Subcutaneous abdominal adipose tissue (tissue), 5 donors: ENCODE data around the gene C12orf57.

Source experiments
- H3K27ac ChIP-seq: one replicate; pipeline ENCODE4 v1.7.0; 2013; ENCODE audit warnings: low read depth, mild to moderate bottlenecking, inconsistent platforms, low read length, moderate library complexity
- H3K27me3 ChIP-seq, 5 donors: one replicate each; pipeline ENCODE4 v1.7.0; 2013; ENCODE audit warnings: low read length in 5 of 5, inconsistent platforms in 1 of 5; ENCODE audit not compliant: control insufficient read depth in 5 of 5, insufficient read depth in 4 of 5
- H3K36me3 ChIP-seq, 5 donors: one replicate each; pipeline ENCODE4 v1.7.0; 2013; ENCODE audit warnings: low read length in 5 of 5; ENCODE audit not compliant: control insufficient read depth in 5 of 5, insufficient read depth in 5 of 5
- H3K4me1 ChIP-seq, 5 donors: one replicate each; pipeline ENCODE4 v1.7.0; 2013; ENCODE audit warnings: low read length in 5 of 5, mild to moderate bottlenecking in 3 of 5, moderate library complexity in 1 of 5; ENCODE audit not compliant: control insufficient read depth in 5 of 5, insufficient read depth in 5 of 5
- H3K4me3 ChIP-seq, 5 donors: one replicate each; pipeline ENCODE4 v1.7.0; 2013; ENCODE audit warnings: low read length in 5 of 5, low read depth in 1 of 5
- H3K9ac ChIP-seq, 5 donors: one replicate each; pipeline ENCODE4 v1.7.0; 2013; ENCODE audit warnings: low read length in 5 of 5, mild to moderate bottlenecking in 4 of 5, moderate library complexity in 3 of 5
- H3K9me3 ChIP-seq, 5 donors: one replicate each; pipeline ENCODE4 v1.7.0; 2013; ENCODE audit warnings: low read length in 5 of 5; ENCODE audit not compliant: control insufficient read depth in 5 of 5
- donor health status: healthy.
- donor health status: healthy.
- donor health status: healthy.
- donor health status: healthy.
- donor health status: healthy.

C12orf57 gene

GRCh38 chr12:6946033-6946919, 2.5 kb downstream of the C12orf57 start:
- peaks cover 10 to 65% (median 40%) of the 10 kb centered on the region in 5 donors for H3K4me1 ChIP-seq
- peak overlapping the region in 2 of 5 donors; percentile 30 to 56 for H3K9ac ChIP-seq
- no peaks in the 10 kb centered on the region for H3K9me3 ChIP-seq
- H3K36me3 ChIP-seq: peaks cover 0 to 24% (median 14%) of the 10 kb centered on the region in 5 donors
- no peak overlapping the region for H3K27ac ChIP-seq
- H3K27me3 ChIP-seq: no peaks in the 10 kb centered on the region
- peak overlapping the region in 2 of 5 donors; percentile 14 to 43 for H3K4me3 ChIP-seq

DNA sequence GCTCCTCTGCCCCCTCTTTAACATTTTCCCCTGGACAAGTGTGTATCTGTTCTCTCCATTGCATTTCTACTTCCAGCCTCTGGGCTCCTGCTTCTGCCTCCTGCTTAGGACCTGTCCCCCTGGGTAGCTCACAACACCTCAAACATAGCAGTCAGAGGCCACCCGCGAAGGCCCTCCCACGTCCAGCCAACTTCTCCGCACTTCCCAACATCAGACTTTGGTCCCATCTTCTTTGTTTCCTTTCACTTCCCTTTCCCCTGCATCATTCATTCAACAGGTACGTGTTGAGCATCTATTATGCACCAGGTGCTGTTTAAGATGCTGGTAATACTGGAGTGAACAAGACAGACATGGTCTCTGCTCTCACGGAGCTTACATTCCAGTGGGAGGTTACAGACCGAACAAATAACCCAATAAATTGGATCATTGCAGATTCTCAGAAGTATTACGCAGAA, 3.1 kb downstream of the C12orf57 start:
- Histone ChIP-seq H3K27me3 (no peaks in the 10 kb centered on the region), H3K4me1 (peaks cover 10 to 66% (median 38%) of the 10 kb centered on the region in 5 donors), H3K27ac (no peak overlapping the region), H3K9me3 (no peaks in the 10 kb centered on the region), H3K36me3 (peaks cover 0 to 18% (median 8%) of the 10 kb centered on the region in 5 donors), H3K4me3 (peak overlapping the region in 2 of 5 donors; percentile 14 to 43), H3K9ac (peak overlapping the region in 1 of 5 donors; percentile 30)

DNA sequence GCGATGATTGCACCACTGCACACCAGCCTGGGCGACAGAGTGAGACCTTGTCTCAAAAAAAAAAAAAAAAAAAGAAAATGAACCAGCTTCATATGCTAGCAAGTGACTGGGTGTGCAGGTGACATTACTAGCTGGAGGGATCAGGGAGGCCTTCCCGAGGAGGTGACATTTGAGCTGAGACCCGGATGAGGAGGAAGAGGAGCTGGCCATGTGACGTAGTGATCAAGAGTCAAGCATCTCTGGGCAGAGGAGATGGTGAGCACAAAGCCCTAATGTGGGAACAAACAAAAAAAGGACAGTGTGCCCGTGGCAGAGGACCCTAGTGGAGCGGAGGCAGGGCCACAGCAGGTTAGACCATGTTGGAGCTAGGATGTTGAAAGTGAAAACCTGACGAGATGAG, 3.8 kb downstream of the C12orf57 start:
- H3K9ac ChIP-seq: no peak overlapping the region
- no peak overlapping the region for H3K27ac ChIP-seq

GRCh38 chr12:6948873-6949594, 5.2 kb downstream of the C12orf57 start:
- no peak overlapping the region for H3K27ac ChIP-seq
- H3K9ac ChIP-seq: no peak overlapping the region
- no peak overlapping the region for H3K4me3 ChIP-seq
- H3K9me3 ChIP-seq: no peaks in the 10 kb centered on the region
- peaks cover 7 to 69% (median 35%) of the 10 kb centered on the region in 5 donors for H3K4me1 ChIP-seq
- no peaks in the 10 kb centered on the region for H3K27me3 ChIP-seq
- H3K36me3 ChIP-seq: peaks cover 0 to 15% (median 8%) of the 10 kb centered on the region in 5 donors

More for the DNA sequence above, 3.8 kb downstream of the C12orf57 start:
- H3K4me1 ChIP-seq: peaks cover 10 to 72% (median 37%) of the 10 kb centered on the region in 5 donors
- H3K27me3 ChIP-seq: no peaks in the 10 kb centered on the region
- H3K9me3 ChIP-seq: no peaks in the 10 kb centered on the region
- peaks cover 0 to 15% (median 8%) of the 10 kb centered on the region in 5 donors for H3K36me3 ChIP-seq
- H3K4me3 ChIP-seq: no peak overlapping the region

DNA sequence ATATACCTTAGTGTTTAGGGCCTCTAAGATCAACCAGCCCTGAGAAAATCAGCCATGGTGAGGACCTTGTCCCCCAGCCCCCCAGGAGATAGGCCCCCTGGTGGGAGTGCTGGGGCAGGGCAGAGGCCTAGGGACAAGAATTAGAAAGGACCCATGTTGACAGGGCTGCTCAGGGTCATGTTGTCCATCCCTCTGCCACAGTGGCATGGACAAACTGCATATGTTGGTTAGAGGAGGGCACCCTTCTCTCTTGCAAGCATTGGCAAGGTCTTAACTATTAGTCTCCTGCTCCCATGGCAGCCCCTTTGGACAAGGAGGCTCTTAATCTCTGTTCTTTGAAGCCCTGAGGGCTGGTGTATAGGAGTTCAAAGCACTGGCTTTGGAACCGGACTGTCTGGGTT, 6.6 kb downstream of the C12orf57 start:
- Histone ChIP-seq H3K4me3 (peak overlapping the region in 1 of 5 donors; percentile 66), H3K27ac (no peak overlapping the region), H3K27me3 (peaks cover 0 to 4% (median 0%) of the 10 kb centered on the region in 5 donors), H3K4me1 (peaks cover 2 to 69% (median 34%) of the 10 kb centered on the region in 5 donors), H3K9me3 (no peaks in the 10 kb centered on the region), H3K9ac (no peak overlapping the region), H3K36me3 (peaks cover 0 to 14% (median 7%) of the 10 kb centered on the region in 5 donors)

DNA sequence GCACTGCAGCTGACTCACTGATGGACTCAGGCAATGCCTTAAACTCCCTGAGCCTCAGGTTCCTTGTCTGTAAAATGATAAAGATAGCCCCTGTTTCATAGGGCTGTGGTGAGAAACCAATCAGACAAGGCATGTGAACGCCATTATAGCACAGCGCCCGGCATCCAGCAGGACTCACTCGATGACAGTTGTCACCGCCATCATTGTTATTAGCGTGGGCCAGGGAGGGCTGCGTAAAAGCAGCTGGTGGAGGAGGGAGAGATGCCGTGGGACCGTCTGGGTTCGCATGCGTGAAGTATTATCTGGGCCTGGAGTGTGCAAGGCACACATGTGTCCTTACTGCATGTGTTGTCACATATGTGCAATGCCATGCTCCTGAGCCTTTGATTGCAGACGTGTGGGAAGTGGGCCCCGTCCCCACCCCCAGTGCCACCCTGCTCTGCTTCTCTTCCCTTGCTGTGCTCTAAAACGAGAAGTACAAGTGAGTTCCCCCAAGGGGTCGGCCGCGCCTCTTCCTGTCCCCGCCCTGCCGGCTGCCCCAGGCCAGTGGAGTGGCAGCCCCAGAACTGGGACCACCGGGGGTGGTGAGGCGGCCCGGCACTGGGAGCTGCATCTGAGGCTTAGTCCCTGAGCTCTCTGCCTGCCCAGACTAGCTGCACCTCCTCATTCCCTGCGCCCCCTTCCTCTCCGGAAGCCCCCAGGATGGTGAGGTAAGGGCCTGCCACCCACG, 7.2 kb downstream of the C12orf57 start, which contains the start of gene PTPN6:
Gene PTPN6 (plus strand): TSS at position 546 of the 730 bp plus-strand sequence. CDS start 157 bp downstream, at position 703.
- Histone ChIP-seq H3K9ac (peak within 1 kb of the TSS in 3 of 5 donors; percentile 60 to 76 (median 63)), H3K27me3 (peaks cover 0 to 4% (median 0%) of the 10 kb centered on the region in 5 donors), H3K4me1 (peaks cover 2 to 69% (median 29%) of the 10 kb centered on the region in 5 donors), H3K4me3 (peak within 1 kb of the TSS; percentile 44 to 67 (median 63)), H3K9me3 (no peaks in the 10 kb centered on the region), H3K36me3 (peaks cover 0 to 8% (median 2%) of the 10 kb centered on the region in 5 donors), H3K27ac (peak within 1 kb of the TSS; percentile 30)

DNA sequence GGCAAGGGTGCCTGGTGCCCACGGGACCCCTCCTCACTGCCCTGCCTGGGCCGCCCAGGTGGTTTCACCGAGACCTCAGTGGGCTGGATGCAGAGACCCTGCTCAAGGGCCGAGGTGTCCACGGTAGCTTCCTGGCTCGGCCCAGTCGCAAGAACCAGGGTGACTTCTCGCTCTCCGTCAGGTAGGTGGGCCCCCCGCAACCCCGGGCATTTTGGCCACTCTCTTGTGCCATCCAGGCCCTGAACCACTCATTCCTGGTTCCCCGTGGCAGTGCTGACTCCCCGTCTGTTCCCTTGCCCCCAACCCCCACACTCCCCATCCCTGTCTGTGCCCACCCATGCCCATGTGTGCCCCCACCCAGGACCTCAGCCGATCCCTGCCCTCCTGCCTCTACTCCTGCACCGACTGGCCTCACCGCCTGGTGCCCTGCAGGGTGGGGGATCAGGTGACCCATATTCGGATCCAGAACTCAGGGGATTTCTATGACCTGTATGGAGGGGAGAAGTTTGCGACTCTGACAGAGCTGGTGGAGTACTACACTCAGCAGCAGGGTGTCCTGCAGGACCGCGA, 7.8 kb downstream of the C12orf57 start:
- Histone ChIP-seq H3K4me1 (peaks cover 2 to 69% (median 29%) of the 10 kb centered on the region in 5 donors), H3K27ac (peak overlapping the region; percentile 30), H3K36me3 (peaks cover 0 to 8% (median 2%) of the 10 kb centered on the region in 5 donors), H3K27me3 (peaks cover 0 to 4% (median 0%) of the 10 kb centered on the region in 5 donors), H3K9me3 (no peaks in the 10 kb centered on the region), H3K4me3 (peak overlapping the region; percentile 44 to 67 (median 63)), H3K9ac (peak overlapping the region in 3 of 5 donors; percentile 60 to 76 (median 63))

- Histone ChIP-seq H3K27me3 (peaks cover 0 to 4% (median 0%) of the 10 kb centered on the region in 5 donors), H3K4me3 (peak overlapping the region; percentile 44 to 67 (median 63)), H3K9ac (peak overlapping the region in 3 of 5 donors; percentile 60 to 76 (median 63)), H3K4me1 (peaks cover 2 to 72% (median 28%) of the 10 kb centered on the region in 5 donors), H3K27ac (peak overlapping the region; percentile 30), H3K36me3 (peaks cover 0 to 7% (median 2%) of the 10 kb centered on the region in 5 donors), H3K9me3 (no peaks in the 10 kb centered on the region)
Measured at GRCh38 chr12:6952121-6952862, 8.5 kb downstream of the C12orf57 start.
